MG63 (cell line): Measurements from ENCODE around the gene PARP1. TPM values are rescaled to one million over a fixed set of nuclear protein-coding genes. Genes with fewer than 3 reads are reported as not detected.
"Not testable (repeated sequence)": the region's sequence is repeated elsewhere in the genome, so short reads cannot be mapped to it uniquely, and the experiment has no call there.

Experiments
- DNase-seq: peaks from one replicate; pipeline ENCODE4 v3.0.0-alpha.2; 2020
- H3K27me3 ChIP-seq: fragments of 250-450 bp; sonication (Bioruptor Pico); 2 replicates; pipeline ENCODE4 v1.5.1; 2020; ENCODE audit warnings: mild to moderate bottlenecking, moderate library complexity
- H3K36me3 ChIP-seq: fragments of 250-450 bp; sonication (Bioruptor Pico); 2 replicates; pipeline ENCODE4 v1.5.1; 2020; ENCODE audit warnings: mild to moderate bottlenecking, moderate library complexity
- H3K4me3 ChIP-seq: fragments of 250-450 bp; sonication (Bioruptor Pico); 2 replicates; pipeline ENCODE4 v1.5.1; 2020; ENCODE audit warnings: mild to moderate bottlenecking, moderate library complexity
- H3K9me3 ChIP-seq: fragments of 250-450 bp; sonication (Bioruptor Pico); 2 replicates; pipeline ENCODE4 v1.5.1; 2020; ENCODE audit warnings: mild to moderate bottlenecking, moderate library complexity
- total RNA-seq: library from RNA; depleted of rRNA; stranded (reverse); fragments of >200 nt; shearing (Covaris generic); gene quantifications from 2 replicates; pipeline ENCODE4 v1.2.3, GENCODE V29; 2014; ENCODE audit warnings: low replicate concordance

Gene PARP1
- total RNA-seq, 1 experiment from 2014 or later, result 180 TPM

GRCh38 chr1:226436472-226436854, 28.6 kb upstream of the PARP1 start:
- Histone ChIP-seq H3K36me3 (no peaks in the 10 kb centered on the region), H3K4me3 (no peak overlapping the region), H3K27me3 (peaks cover 10% of the 10 kb centered on the region), H3K9me3 (0 out of 2 replicates have a peak, but pooled peaks cover 2% of the 10 kb centered on the region)
- DNase-seq, result no peak

GRCh38 chr1:226433341-226433720, 25.4 kb upstream of the PARP1 start:
- DNase-seq, result no peak
- Histone ChIP-seq H3K4me3 (no peak overlapping the region), H3K36me3 (no peaks in the 10 kb centered on the region), H3K27me3 (peaks cover 10% of the 10 kb centered on the region), H3K9me3 (0 out of 2 replicates have a peak, but pooled peaks cover 2% of the 10 kb centered on the region)

GRCh38 chr1:226432586-226433340, 24.9 kb upstream of the PARP1 start:
- DNase-seq, result no peak
- H3K4me3 ChIP-seq, result no peak overlapping the region

GRCh38 chr1:226431898-226432297, 24.0 kb upstream of the PARP1 start:
- H3K9me3 ChIP-seq, H3K36me3 ChIP-seq, H3K4me3 ChIP-seq, H3K27me3 ChIP-seq, DNase-seq: not testable (repeated sequence)

More at GRCh38 chr1:226432586-226433340, 24.9 kb upstream of the PARP1 start:
- Histone ChIP-seq H3K9me3 (0 out of 2 replicates have a peak, but pooled peaks cover 2% of the 10 kb centered on the region), H3K27me3 (peaks cover 8% of the 10 kb centered on the region), H3K36me3 (no peaks in the 10 kb centered on the region)

GRCh38 chr1:226429858-226430715, 22.2 kb upstream of the PARP1 start:
- H3K36me3 ChIP-seq, result no peaks in the 10 kb centered on the region
- DNase-seq, result peak; percentile 54
- H3K4me3 ChIP-seq, result no peak overlapping the region
- H3K27me3 ChIP-seq, result no peaks in the 10 kb centered on the region
- H3K9me3 ChIP-seq, result 0 out of 2 replicates have a peak, but pooled peaks cover 2% of the 10 kb centered on the region

- no peaks in the 10 kb centered on the region for H3K27me3 ChIP-seq
- 0 out of 2 replicates have a peak, but pooled peaks cover 2% of the 10 kb centered on the region for H3K9me3 ChIP-seq
- no peaks in the 10 kb centered on the region for H3K36me3 ChIP-seq
- no peak overlapping the region for H3K4me3 ChIP-seq
- peak; percentile 39 for DNase-seq
These were observed 21.0 kb upstream of the PARP1 start for GRCh38 chr1:226428791-226429461.

- Histone ChIP-seq H3K9me3 (0 out of 2 replicates have a peak, but pooled peaks cover 2% of the 10 kb centered on the region), H3K4me3 (no peak overlapping the region), H3K36me3 (no peaks in the 10 kb centered on the region), H3K27me3 (no peaks in the 10 kb centered on the region)
- no peak for DNase-seq
These were observed 20.5 kb upstream of the PARP1 start for GRCh38 chr1:226428348-226428747.

- Histone ChIP-seq H3K4me3 (no peak overlapping the region), H3K9me3 (0 out of 2 replicates have a peak, but pooled peaks cover 2% of the 10 kb centered on the region), H3K36me3 (no peaks in the 10 kb centered on the region), H3K27me3 (no peaks in the 10 kb centered on the region)
- no peak for DNase-seq
These were observed 19.2 kb upstream of the PARP1 start for GRCh38 chr1:226427131-226427530.

GRCh38 chr1:226426395-226426794, 18.5 kb upstream of the PARP1 start:
- not testable (repeated sequence) for DNase-seq, H3K36me3 ChIP-seq, H3K9me3 ChIP-seq, H3K27me3 ChIP-seq, H3K4me3 ChIP-seq

GRCh38 chr1:226425431-226426031, 17.6 kb upstream of the PARP1 start:
- no peak for DNase-seq
- no peaks in the 10 kb centered on the region for H3K9me3 ChIP-seq
- no peaks in the 10 kb centered on the region for H3K36me3 ChIP-seq
- H3K4me3 ChIP-seq, result no peak overlapping the region
- H3K27me3 ChIP-seq, result no peaks in the 10 kb centered on the region

- Histone ChIP-seq H3K9me3 (no peaks in the 10 kb centered on the region), H3K36me3 (no peaks in the 10 kb centered on the region), H3K27me3 (no peaks in the 10 kb centered on the region), H3K4me3 (no peak overlapping the region)
- no peak for DNase-seq
These were observed 17.1 kb upstream of the PARP1 start for GRCh38 chr1:226425004-226425378.

- DNase-seq, result no peak
- Histone ChIP-seq H3K4me3 (no peak overlapping the region), H3K36me3 (no peaks in the 10 kb centered on the region), H3K9me3 (no peaks in the 10 kb centered on the region), H3K27me3 (no peaks in the 10 kb centered on the region)
These were observed 16.5 kb upstream of the PARP1 start for GRCh38 chr1:226424221-226425003.

- H3K27me3 ChIP-seq, result no peaks in the 10 kb centered on the region; the same call in 1 of the 2 replicates
- H3K9me3 ChIP-seq, result no peaks in the 10 kb centered on the region
- no peak for DNase-seq
- H3K4me3 ChIP-seq, result no peak overlapping the region
- H3K36me3 ChIP-seq, result no peaks in the 10 kb centered on the region
These were observed 14.6 kb upstream of the PARP1 start for GRCh38 chr1:226422478-226422877.

- H3K27me3 ChIP-seq, result no peaks in the 10 kb centered on the region; the same call in 1 of the 2 replicates
- no peaks in the 10 kb centered on the region for H3K36me3 ChIP-seq
- DNase-seq, result no peak
- no peak overlapping the region for H3K4me3 ChIP-seq
- H3K9me3 ChIP-seq, result no peaks in the 10 kb centered on the region
These were observed 13.0 kb upstream of the PARP1 start for GRCh38 chr1:226420897-226421296.

- Histone ChIP-seq H3K27me3 (no peaks in the 10 kb centered on the region; the same call in 1 of the 2 replicates), H3K36me3 (no peaks in the 10 kb centered on the region), H3K4me3 (no peak overlapping the region), H3K9me3 (no peaks in the 10 kb centered on the region)
- DNase-seq, result no peak
These were observed 12.4 kb upstream of the PARP1 start for GRCh38 chr1:226420328-226420727.
